K562 (cell line): ENCODE measurements around the gene DDT. TPM values are rescaled to one million over a fixed set of nuclear protein-coding genes. Genes with fewer than 3 reads are reported as not detected.
"Not testable (repeated sequence)": the region's sequence is repeated elsewhere in the genome, so short reads cannot be mapped to it uniquely, and the experiment has no call there.

Experiments used
- ATAC-seq: fragments of 200-7000 bp; cut with Tn5 transposase; 3 replicates; pipeline ENCODE4 v1.9.1; 2020; ENCODE audit warnings: moderate library complexity
- BruUV-seq: library from RNA; stranded (reverse); fragments of 400-500 nt; replicated peaks from 2 replicates; lab custom pipeline; 2021; lab: Mats Ljungman, UMichigan
- CTCF ChIA-PET: fragments of 300-600 bp; formaldehyde crosslinking; extraction: SDS; loops from one replicate; lab custom pipeline; 2021; ENCODE audit warnings: low intra/inter-chr PET ratio; lab: Yijun Ruan, JAX
- POLR2A ChIA-PET: fragments of 300-600, 350-650 bp; sonication (Branson Sonifier 250); formaldehyde crosslinking; extraction: SDS; loops from one replicate; lab custom pipeline; 2021; ENCODE audit warnings: antibody characterized with exemption, inconsistent platforms; lab: Yijun Ruan, JAX
- DNase-seq, 4 experiments: peaks; one replicate each; pipeline versions ENCODE4 v3.0.0 to v3.0.0-alpha.2; 2011 to 2018; ENCODE audit warnings: low spot score in 3 of 4, mixed read lengths in 3 of 4; ENCODE audit errors: extremely low read depth in 1 of 4
- FAIRE-seq: peaks from 2 replicates; lab custom pipeline; 2011; peaks lifted over from hg19 to GRCh38; lab: Jason Lieb, UNC
- H2AFZ ChIP-seq: 2 replicates; pipeline ENCODE4 v1.6.0; 2011; ENCODE audit warnings: low read depth, low read length, control low read depth, inconsistent platforms
- H3K27ac ChIP-seq: fragments of 200-600 bp; 3 replicates; pipeline ENCODE4 v1.8.0; 2011; ENCODE audit warnings: low read depth, mild to moderate bottlenecking, control low read depth, inconsistent platforms, low read length, moderate library complexity, mixed read lengths; ENCODE audit errors: extremely low read depth
- H3K27me3 ChIP-seq, 2 experiments: fragments of 300-600 bp in 1 of 2; 2 replicates in 1 of 2; 3 replicates in 1 of 2; pipeline versions ENCODE4 v1.6.0 to v1.8.0; 2011; ENCODE audit warnings: inconsistent platforms in 2 of 2, low read length in 2 of 2, mild to moderate bottlenecking in 1 of 2, mixed read lengths in 1 of 2, moderate library complexity in 1 of 2; ENCODE audit not compliant: control insufficient read depth in 2 of 2, insufficient read depth in 2 of 2
- H3K36me3 ChIP-seq: fragments of 300-600 bp; 3 replicates; pipeline ENCODE4 v1.8.0; 2011; ENCODE audit warnings: mild to moderate bottlenecking, low read length, inconsistent platforms; ENCODE audit not compliant: control insufficient read depth, insufficient read depth
- H3K4me1 ChIP-seq, 2 experiments: fragments of 200-600 bp in 1 of 2; replicated peaks in 1 of 2; 2 replicates in 1 of 2; 3 replicates in 1 of 2; pipeline versions ENCODE4 v1.5.1 to v1.8.0; 2011; ENCODE audit warnings: inconsistent platforms in 2 of 2, low read length in 2 of 2, mild to moderate bottlenecking in 1 of 2, mixed read lengths in 1 of 2, moderate library complexity in 1 of 2; ENCODE audit not compliant: control insufficient read depth in 2 of 2, insufficient read depth in 2 of 2
- H3K4me2 ChIP-seq: 2 replicates; pipeline ENCODE4 v1.6.1; 2011; ENCODE audit warnings: low read length, control low read depth, inconsistent platforms, mixed read lengths; ENCODE audit not compliant: insufficient read depth
- H3K4me3 ChIP-seq: fragments of 200-600 bp; sonication (generic), shearing (Covaris generic); 2 replicates; pipeline ENCODE4 v1.5.1; 2016; ENCODE audit warnings: control low read depth, inconsistent platforms
- H3K79me2 ChIP-seq: fragments of 200-600 bp; 3 replicates; pipeline ENCODE4 v1.8.0; 2011; ENCODE audit warnings: low read length, inconsistent platforms; ENCODE audit not compliant: control insufficient read depth, insufficient read depth
- H3K9ac ChIP-seq, 2 experiments: 2 replicates each; pipeline versions ENCODE4 v1.6.0 to v1.6.1; 2011; ENCODE audit warnings: low read depth in 2 of 2, low read length in 2 of 2, control low read depth in 1 of 2, inconsistent platforms in 1 of 2, mild to moderate bottlenecking in 1 of 2, mixed read lengths in 1 of 2; ENCODE audit not compliant: insufficient read depth in 1 of 2
- H3K9me1 ChIP-seq: one replicate; pipeline ENCODE4 v1.6.0; 2011; ENCODE audit warnings: inconsistent platforms, mild to moderate bottlenecking, low read length, moderate library complexity; ENCODE audit not compliant: control insufficient read depth, insufficient read depth
- H3K9me3 ChIP-seq: replicated peaks from 2 replicates; pipeline ENCODE4 v1.5.1; 2011; ENCODE audit warnings: low read depth, low read length, inconsistent platforms; ENCODE audit not compliant: control insufficient read depth, insufficient read depth
- H4K20me1 ChIP-seq: replicated peaks from 2 replicates; pipeline ENCODE4 v1.6.1; 2011; ENCODE audit warnings: low read length, inconsistent platforms, mixed read lengths; ENCODE audit not compliant: control insufficient read depth, insufficient read depth
- BCOR ChIP-seq: fragments of 450-650 bp; IDR thresholded peaks from 2 replicates; pipeline ENCODE4 v1.6.1; 2016
- CREM ChIP-seq: IDR thresholded peaks from 2 replicates; pipeline ENCODE4 v1.6.1; 2014; ENCODE audit warnings: antibody characterized with exemption, low read depth
- ERF ChIP-seq: fragments of 450-650 bp; formaldehyde crosslinking; IDR thresholded peaks from 2 replicates; pipeline ENCODE4 v1.4.0; 2020; ENCODE audit warnings: mild to moderate bottlenecking, mixed read lengths
- GTF2E2 ChIP-seq: fragments of 200-800 bp; sonication (Bioruptor generic); IDR thresholded peaks from 2 replicates; pipeline ENCODE4 v1.6.1; 2016; ENCODE audit warnings: missing genetic modification characterization, missing compliant biosample characterization
- MAFF ChIP-seq: IDR thresholded peaks from 2 replicates; pipeline ENCODE4 v1.6.1; 2012; ENCODE audit warnings: low read length, improper control_type of control experiment
- POLR2G ChIP-seq: fragments of 200-400 bp; formaldehyde crosslinking; IDR thresholded peaks from 2 replicates; pipeline ENCODE4 v1.6.1; 2017; ENCODE audit warnings: low read depth, mild to moderate bottlenecking, antibody characterized with exemption, low read length, moderate library complexity
- SMAD2 ChIP-seq: fragments of 150-350 bp; IDR thresholded peaks from 2 replicates; pipeline ENCODE4 v1.6.1; 2014; ENCODE audit warnings: low read depth, mild to moderate bottlenecking, low read length
- ZKSCAN1 ChIP-seq: fragments of 150-350 bp; IDR thresholded peaks from 2 replicates; pipeline ENCODE4 v1.6.1; 2016; ENCODE audit warnings: low read depth, low read length
- ZNF347 ChIP-seq: fragments of 450-650 bp; formaldehyde crosslinking; IDR thresholded peaks from 2 replicates; pipeline ENCODE4 v1.4.0; 2020; ENCODE audit warnings: low read depth, mild to moderate bottlenecking, moderate library complexity
- WGBS: fragments of 100-300 bp; shearing (Covaris generic); methylation state at CpG from one replicate; pipeline ENCODE4 v1.1.6; 2016; ENCODE audit warnings: low coverage, mixed read lengths; ENCODE audit not compliant: insufficient coverage; ENCODE audit errors: missing lambda C conversion rate; 5-methylcytosine and 5-hydroxymethylcytosine counted together
- in situ Hi-C: fragments of 300-500 bp; cut with MboI; formaldehyde crosslinking; loops from 4 replicates; pipeline ENCODE4 v1.15.0; 2018; ENCODE audit warnings: inconsistent platforms, mixed read lengths
- intact Hi-C: fragments of 100-400 bp; cut with micrococcal nuclease; formaldehyde crosslinking; loops from 2 replicates; pipeline ENCODE4 v1.14.2; 2022
- polyA plus RNA-seq, 8 experiments: library from polyadenylated mRNA; depleted of rRNA in 4 of 8; stranded (reverse) in 5 of 8; unstranded in 3 of 8; fragments of >200 nt; fragmentation: Nextera tagmentation in 2 of 8; fragmentation: Illumina TruSeq in 1 of 8; extraction: Ambion mirVana in 2 of 8; extraction: Trizol in 1 of 8; gene quantifications; 2 replicates each; pipeline versions ENCODE4 v1.2.1 to v1.2.3, GENCODE V29; 2011 to 2014; ENCODE audit warnings: inconsistent platforms in 1 of 8, missing spikeins in 1 of 8
- total RNA-seq, 7 experiments: library from RNA; depleted of rRNA in 6 of 7; stranded (reverse); fragments of >200 nt in 6 of 7; fragmentation: Illumina TruSeq in 2 of 7; extraction: Trizol in 2 of 7; gene quantifications; 2 replicates each; pipeline versions ENCODE4 v1.2.1 to v1.2.3, GENCODE V29; 2011 to 2021; ENCODE audit warnings: low replicate concordance in 1 of 7

Gene DDT
- total and polyA plus RNA-seq, 9 of the 15 experiments (the other 6 are each of a cell fraction or from before 2014, with no cell fraction given), result 24.0 to 209 (median 63.2) TPM

DNA sequence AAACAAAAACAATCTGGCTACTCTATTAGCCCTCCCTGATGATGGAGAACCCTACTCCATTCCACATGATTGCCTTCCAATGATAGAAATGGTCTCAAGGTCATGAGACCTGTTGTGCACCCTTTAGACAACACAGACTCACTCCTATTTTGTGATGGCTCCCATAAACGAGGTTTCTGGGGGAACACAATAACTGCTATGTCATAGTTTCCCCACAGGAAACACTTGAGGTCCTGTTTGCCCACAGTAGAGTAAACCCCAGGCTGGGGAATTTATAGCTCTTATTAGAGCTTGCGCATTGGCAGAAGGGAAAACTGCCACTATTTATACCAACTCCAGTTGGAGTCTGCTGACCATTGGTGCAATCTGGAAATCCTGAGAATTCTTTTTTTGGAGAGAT lies 51.3 kb downstream of the DDT start:
- no peaks in the 10 kb centered on the region; a peak in 1 of 5 replicates for H3K4me1 ChIP-seq
- no peaks in the 10 kb centered on the region for H3K9me1 ChIP-seq
- H2AFZ ChIP-seq, result no peak overlapping the region
- DNase-seq (peak in 2 of 4 experiments; percentile 1 to 2), FAIRE-seq (no peak), ATAC-seq (no peak)
- H3K27me3 ChIP-seq, result no peaks in the 10 kb centered on the region
- H3K36me3 ChIP-seq, result peaks cover 52% of the 10 kb centered on the region; the same call in 2 of the 3 replicates
- H3K79me2 ChIP-seq, result no peaks in the 10 kb centered on the region
- H4K20me1 ChIP-seq, result no peaks in the 10 kb centered on the region
- no peak for TF ChIP-seq ZNF347
- TF ChIP-seq ZKSCAN1, result no peak
- TF ChIP-seq SMAD2, result no peak
- no peak for TF ChIP-seq BCOR
- no peak for TF ChIP-seq ERF (CRISPR knock-in tag)
- no peak for TF ChIP-seq CREM
- TF ChIP-seq MAFF, result no peak
- TF ChIP-seq POLR2G, result no peak
- TF ChIP-seq GTF2E2 (tag), result no peak
- H3K27ac ChIP-seq, result no peak overlapping the region
- 64% methylated on average over 2 of the region's 2 CpGs for WGBS
- POLR2A ChIA-PET, result no interaction called here
- BruUV-seq, result no TSS peak
- intact Hi-C loops, result no loop called here
- CTCF ChIA-PET, result no interaction called here
- in situ Hi-C loops, result no loop called here
- H3K9me3 ChIP-seq, result peaks cover 3% of the 10 kb centered on the region
- H3K4me2 ChIP-seq, result no peak overlapping the region
- H3K9ac ChIP-seq, result no peak overlapping the region
- H3K4me3 ChIP-seq, result no peak overlapping the region

GRCh38 chr22:23921586-23922201 lies 52.5 kb downstream of the DDT start:
- H3K79me2 ChIP-seq, H2AFZ ChIP-seq, BruUV-seq, FAIRE-seq, H3K9me1 ChIP-seq, H3K27ac ChIP-seq, DNase-seq, in situ Hi-C loops, H4K20me1 ChIP-seq, H3K4me1 ChIP-seq, H3K9me3 ChIP-seq, intact Hi-C loops, CTCF ChIA-PET, H3K27me3 ChIP-seq, H3K4me3 ChIP-seq, ATAC-seq, H3K4me2 ChIP-seq, H3K9ac ChIP-seq: not testable (repeated sequence)
- POLR2A ChIA-PET, result interaction anchor here (0.7 kb wide), 1 partner anchor 21 kb away, joined by 3 read pairs; no protein-coding TSS in a partner anchor
- peaks cover 46% of the 10 kb centered on the region; the same call in 2 of the 3 replicates for H3K36me3 ChIP-seq
- WGBS, result 97% methylated on average over 7 of the region's 13 CpGs
